Heart right ventricle (tissue), 16 donors: ENCODE results near the gene EIPR1. TPM values are rescaled to one million over a fixed set of nuclear protein-coding genes. Genes with fewer than 3 reads are reported as not detected.

Experiments used
- ATAC-seq, 8 donors: fragments of 200-7000 bp; cut with Tn5 transposase; one replicate each; pipeline ENCODE4 v1.9.1; 2020; ENCODE audit warnings: mild to moderate bottlenecking in 8 of 8, moderate library complexity in 8 of 8, moderate number of reproducible peaks in 1 of 8
- DNase-seq, 2 donors: peaks; one replicate each; pipeline ENCODE4 v3.0.0-alpha.2; 2020
- H3K27ac ChIP-seq, 10 donors: fragments of 200-600 bp; sonication (generic) in 2 of 10; one replicate each; pipeline versions ENCODE4 v1.5.0 to v1.8.0; 2020 to 2022; ENCODE audit warnings: mild to moderate bottlenecking in 3 of 10
- H3K27me3 ChIP-seq, 7 donors: fragments of 200-600 bp; one replicate each; pipeline ENCODE4 v1.8.0; 2021 to 2022; ENCODE audit warnings: mild to moderate bottlenecking in 2 of 7
- H3K36me3 ChIP-seq, 9 donors: fragments of 200-600 bp; sonication (generic) in 1 of 9; one replicate each; pipeline versions ENCODE4 v1.5.0 to v1.8.0; 2020 to 2022; ENCODE audit warnings: mild to moderate bottlenecking in 2 of 9
- H3K4me1 ChIP-seq, 9 donors: fragments of 200-600 bp; sonication (generic) in 1 of 9; one replicate each; pipeline versions ENCODE4 v1.5.0 to v1.8.0; 2020 to 2022; ENCODE audit warnings: mild to moderate bottlenecking in 4 of 9
- H3K4me3 ChIP-seq, 10 donors: fragments of 200-600 bp; sonication (generic) in 2 of 10; one replicate each; pipeline versions ENCODE4 v1.5.0 to v1.8.0; 2020 to 2022; ENCODE audit warnings: mild to moderate bottlenecking in 7 of 10, moderate library complexity in 2 of 10
- H3K9me3 ChIP-seq, 11 donors: fragments of 200-600 bp in 10 of 11; sonication (generic) in 2 of 11; one replicate each; pipeline versions ENCODE4 v1.5.0 to v1.8.0; 2013 to 2022; ENCODE audit warnings: mild to moderate bottlenecking in 2 of 11, control low read depth in 1 of 11, moderate library complexity in 1 of 11
- WGBS, 2 donors: extraction: QIAGEN DNeasy Blood & Tissue Kit; methylation state at CpG; one replicate each; pipeline ENCODE4 v1.1.7; 2013; ENCODE audit warnings: inconsistent platforms in 1 of 2; 5-methylcytosine and 5-hydroxymethylcytosine counted together
- intact Hi-C, 10 donors: fragments of 100-400 bp; cut with DNase I; formaldehyde crosslinking; loops; one replicate each; pipeline versions ENCODE4 v1.11.1 to v1.14.2; 2022
- polyA plus RNA-seq, 2 donors: library from polyadenylated mRNA; stranded (reverse); fragments of 200-250 nt; gene quantifications; one replicate each; pipeline ENCODE4 v1.2.3, GENCODE V29; 2013
- total RNA-seq, 10 donors: library from RNA; stranded (reverse); fragmentation: NEBNext Ultra II Directional in 3 of 10; extraction: Animal tissue kit (Norgen Biotek cat#: 25700) in 3 of 10; gene quantifications; one replicate each; pipeline versions ENCODE4 v1.2.1 to v1.2.4, GENCODE V29; 2021 to 2023
- TF ChIP-seq, protein P1 (sequence below), 9 donors: fragments of 200-600 bp; sonication (generic) in 2 of 9; IDR thresholded peaks; one replicate each; pipeline versions ENCODE4 v1.5.0 to v1.8.0; 2021 to 2022; ENCODE audit warnings: antibody characterized with exemption in 9 of 9, mild to moderate bottlenecking in 5 of 9, moderate library complexity in 1 of 9
- donor health status: Arrhythmogenic right ventricular cardiomyopathy.
- donor health status: ischemic (EF 13 %, LVEDD 7.1; RV severe dilation, severe dysfunction).
- donor health status: healthy with polysubstance abuse.
- donor health status: DM: no; HTN: yes; CAD: no.
- donor health status: DM: no; HTN: no; CAD: no.
- donor health status: ischemic (EF 25% LVEDD 6.9; RV normal size, moderate dysfunction).
- donor health status: ischemic (EF 25% LVEDD 5.7; RV mildly dilated, moderate dysfunction).
- donor health status: healthy.
- donor health status: DM: yes; HTN: yes; CAD: no.
- donor health status: Ischemic cardiomyopathy.
- donor health status: ischemic (EF 35%, LVEDD 5.7; RV mildly dilated, moderate dysfunction).
- donor health status: nonischemic (EF 11% LVEDD 7.7; RV severe dilation, severe dysfunction).
- donor health status: DM: yes; HTN: yes; CAD: no.
- donor health status: PGD.
- donor health status: ischemic (EF 29% LVEDD 5.4; RV normal size, mild dysfunction).
- donor health status: nonischemic (EF 23%, LVEDD 6.1; RV moderate dilation, normal function).

The EIPR1 gene
- total and polyA plus RNA-seq, 12 donors = 6.8 to 22.3 (median 12.0) TPM

DNA sequence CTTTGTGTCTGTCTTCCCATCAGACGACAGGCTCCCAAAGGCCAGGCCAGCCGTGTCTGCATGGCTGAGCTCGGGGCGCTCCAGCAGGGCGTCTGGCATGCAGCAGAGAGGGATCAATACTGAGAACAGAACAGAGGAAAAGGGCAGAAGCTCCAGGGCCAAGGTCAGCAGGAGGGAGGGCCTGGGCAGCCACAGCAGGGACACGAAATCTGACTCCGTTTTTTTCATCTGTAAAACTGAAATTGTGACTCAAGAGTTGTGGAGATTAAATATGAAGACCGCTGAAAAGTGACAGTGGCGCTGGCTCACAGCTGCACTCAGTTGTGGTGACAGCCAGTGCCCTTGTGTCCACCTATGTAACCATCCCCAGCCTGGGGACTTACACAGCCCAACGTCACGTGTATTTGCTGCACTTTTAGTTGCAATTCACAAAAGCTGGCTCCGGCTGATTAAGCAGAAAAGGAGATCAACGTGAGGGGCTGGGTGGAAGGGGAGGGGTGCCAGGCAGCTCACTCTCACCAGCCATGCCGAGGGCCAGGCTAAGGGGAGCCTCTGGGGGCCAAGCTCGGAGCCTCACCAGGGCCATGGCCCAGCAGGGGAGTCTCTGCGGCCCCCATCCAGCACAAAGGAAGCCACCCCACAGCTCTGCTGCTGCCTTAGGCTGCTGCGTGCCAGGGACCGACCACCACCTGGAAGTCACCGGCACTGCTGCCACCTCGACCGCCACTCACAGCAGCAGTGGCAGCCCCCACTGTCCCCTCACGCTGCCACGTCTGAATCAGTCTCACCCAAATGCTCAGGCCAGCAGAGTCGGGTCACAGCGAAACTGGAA lies 74.7 kb downstream of the EIPR1 start:
- ATAC-seq (peak; percentile 11 to 58 (median 35)), DNase-seq (no peak)
- Histone ChIP-seq H3K9me3 (no peaks in the 10 kb centered on the region), H3K4me1 (peaks cover 0 to 11% (median 5%) of the 10 kb centered on the region in 9 donors), H3K36me3 (peaks cover 0 to 6% (median 0%) of the 10 kb centered on the region in 9 donors), H3K4me3 (peak overlapping the region in 7 of 10 donors; percentile 18 to 40 (median 30)), H3K27me3 (no peaks in the 10 kb centered on the region), H3K27ac (peak overlapping the region in 4 of 10 donors; percentile 34 to 68 (median 58))
- intact Hi-C loops = loop anchor here in 8 of 10 donors (2.0 to 10.0 kb wide), 6 partner anchors 298 to 1448 kb away; no protein-coding TSS in a partner anchor
- TF ChIP-seq, protein P1, sequence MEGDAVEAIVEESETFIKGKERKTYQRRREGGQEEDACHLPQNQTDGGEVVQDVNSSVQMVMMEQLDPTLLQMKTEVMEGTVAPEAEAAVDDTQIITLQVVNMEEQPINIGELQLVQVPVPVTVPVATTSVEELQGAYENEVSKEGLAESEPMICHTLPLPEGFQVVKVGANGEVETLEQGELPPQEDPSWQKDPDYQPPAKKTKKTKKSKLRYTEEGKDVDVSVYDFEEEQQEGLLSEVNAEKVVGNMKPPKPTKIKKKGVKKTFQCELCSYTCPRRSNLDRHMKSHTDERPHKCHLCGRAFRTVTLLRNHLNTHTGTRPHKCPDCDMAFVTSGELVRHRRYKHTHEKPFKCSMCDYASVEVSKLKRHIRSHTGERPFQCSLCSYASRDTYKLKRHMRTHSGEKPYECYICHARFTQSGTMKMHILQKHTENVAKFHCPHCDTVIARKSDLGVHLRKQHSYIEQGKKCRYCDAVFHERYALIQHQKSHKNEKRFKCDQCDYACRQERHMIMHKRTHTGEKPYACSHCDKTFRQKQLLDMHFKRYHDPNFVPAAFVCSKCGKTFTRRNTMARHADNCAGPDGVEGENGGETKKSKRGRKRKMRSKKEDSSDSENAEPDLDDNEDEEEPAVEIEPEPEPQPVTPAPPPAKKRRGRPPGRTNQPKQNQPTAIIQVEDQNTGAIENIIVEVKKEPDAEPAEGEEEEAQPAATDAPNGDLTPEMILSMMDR (IDR thresholded peaks at IDR 0.05) = no peak
- 68% methylated on average over 25 of the region's 25 CpGs for WGBS, 2 donors

GRCh38 chr2:3302421-3302750 lies 75.2 kb downstream of the EIPR1 start:
- Histone ChIP-seq H3K27ac (no peak overlapping the region), H3K36me3 (peaks cover 0 to 6% (median 0%) of the 10 kb centered on the region in 9 donors), H3K27me3 (no peaks in the 10 kb centered on the region), H3K4me3 (no peak overlapping the region), H3K4me1 (peaks cover 0 to 11% (median 5%) of the 10 kb centered on the region in 9 donors), H3K9me3 (no peaks in the 10 kb centered on the region)
- DNase-seq (no peak), ATAC-seq (no peak)
- TF ChIP-seq, protein P1 (IDR thresholded peaks at IDR 0.05) = no peak
- intact Hi-C loops = loop anchor here in 8 of 10 donors (2.0 to 10.0 kb wide), 6 partner anchors 298 to 1448 kb away; no protein-coding TSS in a partner anchor
- 96 to 98% methylated on average over 10 of the region's 10 CpGs for WGBS, 2 donors

GRCh38 chr2:3301001-3301400 lies 76.6 kb downstream of the EIPR1 start:
- TF ChIP-seq, protein P1 (IDR thresholded peaks at IDR 0.05) = no peak
- no peaks in the 10 kb centered on the region for H3K27me3 ChIP-seq
- intact Hi-C loops = loop anchor here in 4 of 10 donors (5.0 to 10.0 kb wide), 4 partner anchors 296 to 1446 kb away; no protein-coding TSS in a partner anchor
- WGBS, 2 donors = 87 to 92% methylated on average over 6 of the region's 6 CpGs
- no peak for DNase-seq
- no peaks in the 10 kb centered on the region for H3K9me3 ChIP-seq
- H3K36me3 ChIP-seq = peaks cover 0 to 6% (median 0%) of the 10 kb centered on the region in 9 donors
- H3K4me3 ChIP-seq = no peak overlapping the region
- no peak overlapping the region for H3K27ac ChIP-seq
- ATAC-seq = no peak
- H3K4me1 ChIP-seq = peaks cover 0 to 11% (median 5%) of the 10 kb centered on the region in 9 donors

DNA sequence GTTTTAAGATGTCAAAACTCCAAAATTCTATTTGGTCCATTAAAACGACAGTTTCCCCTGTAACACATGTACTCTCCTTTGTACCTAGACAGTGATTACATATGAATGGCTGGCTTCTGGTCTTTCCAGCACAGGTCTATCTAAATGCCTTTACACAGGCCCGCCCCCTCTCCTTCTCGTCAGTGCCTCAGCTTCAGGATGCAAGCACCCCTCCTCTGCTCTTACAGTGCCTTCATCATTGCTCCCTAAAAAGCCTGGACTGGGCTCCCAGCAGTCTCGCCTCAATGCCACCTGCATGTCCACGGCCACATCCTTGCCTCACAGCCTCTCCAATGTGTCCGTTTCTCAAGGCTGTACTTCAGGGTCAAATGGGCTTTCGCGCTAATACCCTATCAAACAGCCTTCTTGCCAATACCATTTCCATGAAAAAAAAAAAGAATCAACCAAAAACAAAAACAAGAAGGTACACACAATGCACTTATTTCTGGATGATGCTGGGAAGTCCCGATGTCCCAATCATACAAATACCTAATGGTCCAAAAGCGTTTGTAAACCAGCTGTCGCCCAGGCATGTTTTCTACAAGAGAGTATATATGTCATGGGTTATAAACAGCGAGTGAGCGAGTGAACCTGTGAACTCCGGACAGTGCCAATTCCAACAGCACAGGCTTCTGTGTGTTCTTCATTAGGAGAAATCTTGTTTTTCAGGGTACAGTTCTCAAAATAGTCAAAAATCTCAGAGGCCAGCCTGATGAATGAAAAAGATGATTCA lies 77.2 kb downstream of the EIPR1 start:
- ATAC-seq (no peak), DNase-seq (no peak)
- no peak overlapping the region for H3K27ac ChIP-seq
- WGBS, 2 donors = 93 to 96% methylated on average over 14 of the region's 14 CpGs
- intact Hi-C loops = loop anchor here in 4 of 10 donors (5.0 to 10.0 kb wide), 4 partner anchors 296 to 1446 kb away; no protein-coding TSS in a partner anchor
- H3K4me3 ChIP-seq = no peak overlapping the region
- peaks cover 0 to 11% (median 5%) of the 10 kb centered on the region in 9 donors for H3K4me1 ChIP-seq
- peaks cover 0 to 6% (median 0%) of the 10 kb centered on the region in 9 donors for H3K36me3 ChIP-seq
- H3K9me3 ChIP-seq = no peaks in the 10 kb centered on the region
- TF ChIP-seq, protein P1 (IDR thresholded peaks at IDR 0.05) = no peak
- no peaks in the 10 kb centered on the region for H3K27me3 ChIP-seq
